NCI-H1694 (cell line): ENCODE results near the gene MMP21.

Source experiments
- DNase-seq: peaks from one replicate; lab custom pipeline; 2025; lab: John Stamatoyannopoulos, UW

MMP21 gene

DNA sequence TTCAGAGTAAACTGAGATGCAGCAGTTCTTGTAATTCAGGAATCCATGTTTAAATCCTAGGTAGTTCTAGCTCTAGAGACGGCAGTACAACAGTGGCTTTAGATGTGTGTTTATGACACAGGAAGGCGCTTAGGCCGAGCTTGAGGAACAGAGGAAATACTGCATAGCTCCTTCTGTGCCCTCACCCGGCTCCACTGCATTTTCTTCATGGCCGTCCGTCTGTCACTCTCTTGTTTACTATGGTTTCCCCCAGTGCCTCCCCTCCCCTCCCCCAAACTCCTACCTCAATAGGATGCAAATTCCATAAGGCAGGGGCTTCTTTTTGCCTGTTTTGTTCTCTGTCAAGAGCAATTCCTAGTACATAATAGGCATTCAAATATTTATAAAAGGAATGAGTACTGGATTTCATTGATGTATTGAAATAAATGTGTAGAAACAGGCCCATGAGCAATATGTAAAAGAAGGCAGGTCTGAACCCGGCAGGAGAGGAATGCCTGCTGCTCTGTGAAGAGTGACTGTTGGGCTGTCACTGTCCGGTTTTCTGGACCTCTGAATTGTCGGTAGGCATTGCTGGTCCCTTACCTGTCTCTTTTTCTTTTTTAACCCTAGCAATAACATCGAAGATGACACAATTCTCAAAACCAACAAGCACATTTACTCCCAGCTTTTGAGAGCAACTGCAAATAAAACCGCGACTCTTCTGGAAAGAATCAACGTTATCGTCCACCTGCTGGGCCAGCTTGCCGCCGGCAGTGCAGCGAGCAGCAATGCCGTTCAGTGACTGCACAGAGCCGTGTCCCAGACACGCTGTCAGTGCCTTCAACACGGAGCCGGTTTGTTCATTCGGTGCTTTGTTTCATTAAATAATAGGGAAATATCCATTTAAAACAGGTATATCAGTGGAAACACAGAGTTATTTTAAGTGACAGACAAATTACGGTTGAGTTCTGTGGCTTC lies 12.7 kb downstream of the MMP21 start:
- no peak for DNase-seq

GRCh38 chr10:125761961-125762360 lies 13.7 kb downstream of the MMP21 start:
- no peak for DNase-seq

DNA sequence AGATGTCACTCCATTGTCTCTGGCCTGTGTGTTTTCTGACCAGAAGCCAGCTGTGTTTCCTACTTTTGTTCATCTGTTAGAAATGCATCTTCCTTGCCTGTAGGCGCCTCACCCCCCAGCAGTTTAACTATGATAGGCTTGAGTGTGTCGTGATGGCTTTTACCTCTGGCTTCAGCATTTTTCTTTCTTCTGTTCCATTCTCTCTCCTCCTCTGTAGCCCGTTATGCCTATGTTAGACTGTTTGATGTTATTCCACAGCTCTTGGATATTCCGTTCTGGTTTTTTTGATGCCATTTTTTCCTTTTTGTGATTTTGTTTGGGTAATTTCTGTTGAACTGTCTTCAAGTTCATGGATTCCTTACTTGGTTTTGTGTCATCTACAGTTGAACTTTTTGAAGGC lies 17.9 kb downstream of the MMP21 start:
- no peak for DNase-seq

- no peak for DNase-seq
These were observed 18.7 kb downstream of the MMP21 start for GRCh38 chr10:125756853-125757487.

DNA sequence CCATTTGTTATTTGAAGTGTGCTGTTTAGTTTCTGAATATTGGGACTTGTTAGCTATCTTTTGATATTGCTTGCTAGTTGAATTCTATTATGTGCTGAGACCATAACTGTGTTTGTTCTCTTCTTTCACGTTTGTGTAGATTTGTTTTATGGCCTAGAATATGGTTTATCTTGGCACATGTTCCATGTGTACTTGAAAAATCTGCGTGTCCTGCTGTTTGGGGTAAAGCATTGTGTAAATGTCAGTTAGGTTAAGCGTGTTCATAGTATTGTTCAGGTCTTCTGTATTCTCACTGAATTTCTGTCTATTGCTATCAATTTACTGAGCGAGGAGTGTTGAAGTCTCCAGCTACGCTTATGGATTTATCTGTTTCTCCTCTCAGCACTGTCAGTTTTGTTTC lies 19.4 kb downstream of the MMP21 start:
- DNase-seq: no peak

- DNase-seq: no peak
These were observed 28.2 kb downstream of the MMP21 start for GRCh38 chr10:125747417-125747816.

GRCh38 chr10:125744909-125745308 lies 30.7 kb downstream of the MMP21 start:
- no peak for DNase-seq

- no peak for DNase-seq
These were observed 33.2 kb downstream of the MMP21 start for GRCh38 chr10:125742465-125742864.

GRCh38 chr10:125739994-125740679 lies 35.5 kb downstream of the MMP21 start:
- no peak for DNase-seq

- no peak for DNase-seq
These were observed 37.4 kb downstream of the MMP21 start for GRCh38 chr10:125738206-125738605.

DNA sequence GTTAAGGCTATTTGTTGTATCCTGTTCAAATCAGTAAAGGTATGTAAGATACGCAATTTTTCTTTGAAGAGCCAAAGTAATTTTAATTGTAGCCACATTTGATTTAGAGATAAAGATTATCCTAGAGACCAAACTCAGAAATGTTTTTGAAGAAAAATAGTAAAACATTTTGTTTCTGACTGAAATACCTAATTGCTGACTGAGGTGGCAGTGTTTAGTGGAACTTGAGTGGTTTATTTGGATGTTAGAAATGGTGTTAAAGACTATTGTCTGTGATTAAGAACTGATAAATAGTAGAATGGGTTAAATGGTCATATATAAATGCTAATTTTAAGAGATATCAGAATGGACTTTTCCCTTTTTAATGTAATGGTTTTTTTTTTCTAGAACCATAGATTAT lies 40.8 kb downstream of the MMP21 start:
- DNase-seq: no peak

GRCh38 chr10:125734148-125734547 lies 41.5 kb downstream of the MMP21 start:
- no peak for DNase-seq

DNA sequence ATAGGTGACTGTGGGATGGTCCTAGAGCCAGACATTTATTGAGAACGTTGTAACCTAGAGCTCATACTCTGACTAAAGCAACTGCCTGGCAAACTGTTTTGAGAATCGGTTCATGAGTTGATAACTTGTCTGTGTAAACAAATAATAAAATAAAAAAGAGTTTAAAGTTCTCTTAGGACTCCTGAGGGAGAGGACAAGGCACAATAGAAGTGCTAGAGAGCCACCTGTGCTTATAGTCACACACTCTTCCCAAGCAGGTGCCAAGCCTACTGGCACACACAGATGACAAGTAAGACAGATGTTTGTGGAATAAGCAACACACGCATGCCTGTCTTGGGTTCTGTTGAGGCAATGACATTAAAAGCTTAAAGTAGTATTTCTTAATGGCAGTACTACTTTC lies 48.2 kb downstream of the MMP21 start:
- DNase-seq: no peak

GRCh38 chr10:125726914-125727313 lies 48.7 kb downstream of the MMP21 start:
- no peak for DNase-seq

DNA sequence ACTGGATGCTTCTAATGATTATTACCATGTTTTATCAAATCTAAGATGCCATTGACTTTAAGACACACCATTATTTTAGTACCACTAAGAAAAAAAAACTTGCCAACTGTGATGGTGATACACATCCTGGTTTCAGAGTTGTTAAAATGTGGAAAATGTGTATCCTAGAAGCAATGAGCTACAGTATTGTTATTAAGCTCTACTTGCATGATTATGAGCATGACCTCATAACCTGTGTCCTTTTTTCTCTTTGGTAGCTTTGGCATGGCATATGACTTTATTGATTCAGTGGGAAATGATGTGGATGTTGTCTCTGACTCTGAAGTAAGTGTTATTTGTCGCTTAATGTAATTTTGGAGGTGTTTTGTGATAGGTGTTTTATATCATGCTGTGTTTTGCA lies 52.8 kb downstream of the MMP21 start:
- DNase-seq: no peak

GRCh38 chr10:125721035-125721434 lies 54.6 kb downstream of the MMP21 start:
- no peak for DNase-seq

- DNase-seq: no peak
These were observed 55.6 kb downstream of the MMP21 start for GRCh38 chr10:125720002-125720382.

DNA sequence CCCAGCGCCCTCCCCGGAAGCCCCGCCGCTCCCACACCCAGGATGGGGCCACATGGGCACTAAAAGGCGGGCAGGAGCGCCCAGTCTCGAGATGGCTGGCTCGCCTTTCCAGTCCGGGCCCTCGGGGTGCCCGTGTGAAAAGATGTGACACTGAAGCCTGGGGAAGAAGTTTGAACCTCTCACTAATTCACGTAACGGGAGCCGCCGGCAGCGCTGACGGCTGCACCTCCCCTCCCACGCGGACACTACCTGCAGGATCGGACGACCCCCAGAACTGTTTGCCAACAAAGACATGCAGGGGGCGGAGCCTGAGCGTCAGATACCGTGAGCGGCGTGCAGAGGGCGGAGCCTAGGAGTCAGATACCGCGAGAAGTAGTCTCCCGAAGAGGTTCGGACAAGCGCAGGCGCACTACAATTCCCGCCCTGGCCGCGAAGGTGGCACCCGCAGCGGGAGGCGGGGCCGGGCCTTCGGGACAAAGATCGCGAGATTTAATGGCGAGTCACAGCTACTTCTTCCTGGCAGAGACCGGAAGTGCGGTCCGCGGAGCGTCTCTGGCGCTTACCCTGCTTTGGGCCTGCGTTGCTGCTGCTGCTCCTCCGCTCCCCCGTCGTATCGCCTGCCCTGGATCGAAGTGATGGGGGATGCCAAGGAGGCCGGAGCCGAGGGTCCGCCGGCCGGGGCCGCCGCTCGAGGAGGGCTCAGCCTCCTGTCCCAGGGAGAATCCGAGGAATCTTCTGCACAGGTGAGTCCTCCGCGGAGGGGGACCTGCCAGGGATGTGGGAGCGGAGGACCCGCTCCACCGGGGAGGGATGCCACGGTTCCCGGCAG lies 56.2 kb downstream of the MMP21 start, which contains the start of gene EDRF1:
TSS of gene EDRF1 (plus strand) at position 537 of the 829 bp plus-strand sequence. CDS start at position 636, 99 bp downstream.
- DNase-seq: peak; percentile 78
